NK-92 (cell line): ENCODE results near the gene BTBD9.

Experiments used
- DNase-seq: peaks from one replicate; lab custom pipeline; 2025; ENCODE audit not compliant: unreplicated experiment; lab: John Stamatoyannopoulos, UW

Gene BTBD9

GRCh38 chr6:38391626-38392579, 247.8 kb downstream of the BTBD9 start:
- no peak for DNase-seq

DNA sequence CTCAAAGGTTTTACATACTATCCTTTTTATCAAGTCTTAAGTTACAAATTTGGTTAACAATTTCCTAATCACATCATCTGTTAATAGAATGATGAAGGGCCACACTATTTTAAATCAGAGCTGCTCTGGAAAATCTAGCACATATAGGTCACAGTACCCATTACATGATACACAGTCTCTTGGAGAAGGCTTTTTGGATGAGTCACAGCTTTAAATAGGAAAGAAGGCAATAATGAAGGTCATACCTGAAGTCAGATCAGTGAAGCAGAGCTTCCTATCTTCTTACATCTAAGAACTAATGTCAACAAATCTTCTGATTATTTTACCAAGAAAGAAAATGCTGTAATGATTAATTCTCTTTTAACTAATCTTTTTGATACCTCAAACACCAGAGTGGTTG, 248.5 kb downstream of the BTBD9 start:
- DNase-seq = no peak

DNA sequence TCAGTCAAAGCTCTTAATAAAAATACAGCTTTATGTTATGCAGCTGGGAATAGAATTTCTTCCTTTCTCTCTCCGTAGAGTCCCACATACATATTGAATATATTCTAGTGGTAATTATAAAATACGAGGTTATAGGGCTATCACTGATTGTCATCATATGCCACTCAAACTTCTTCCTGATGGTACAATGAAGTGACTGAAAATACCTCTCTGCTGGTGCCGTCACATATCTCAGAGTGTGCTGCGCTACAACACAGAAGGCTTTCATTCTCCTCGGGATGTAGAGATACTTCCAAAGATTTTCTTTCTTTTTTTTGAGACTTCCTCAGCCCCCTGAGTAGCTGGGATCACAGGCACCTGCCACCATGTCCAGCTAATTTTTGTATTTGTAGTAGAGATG, 249.9 kb downstream of the BTBD9 start:
- DNase-seq = no peak

DNA sequence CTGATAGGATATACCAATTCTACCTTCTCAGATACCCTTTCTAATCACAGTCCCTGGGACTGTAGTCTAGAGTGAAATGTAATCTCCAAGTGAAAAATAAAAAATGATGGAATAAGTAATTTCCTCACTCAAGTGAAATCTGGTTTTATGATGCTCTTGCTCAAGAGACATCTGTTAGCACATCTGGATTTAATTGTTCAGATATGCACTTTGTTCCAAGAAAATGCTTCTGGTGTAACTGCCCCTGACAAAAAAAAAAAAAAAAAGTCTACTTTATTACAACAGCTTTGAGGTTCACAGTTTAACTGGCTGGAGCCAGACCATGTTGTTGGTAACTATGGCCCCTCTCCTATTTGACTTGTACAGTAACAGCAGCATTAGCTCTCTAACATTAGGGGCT, 251.8 kb downstream of the BTBD9 start:
- no peak for DNase-seq

DNA sequence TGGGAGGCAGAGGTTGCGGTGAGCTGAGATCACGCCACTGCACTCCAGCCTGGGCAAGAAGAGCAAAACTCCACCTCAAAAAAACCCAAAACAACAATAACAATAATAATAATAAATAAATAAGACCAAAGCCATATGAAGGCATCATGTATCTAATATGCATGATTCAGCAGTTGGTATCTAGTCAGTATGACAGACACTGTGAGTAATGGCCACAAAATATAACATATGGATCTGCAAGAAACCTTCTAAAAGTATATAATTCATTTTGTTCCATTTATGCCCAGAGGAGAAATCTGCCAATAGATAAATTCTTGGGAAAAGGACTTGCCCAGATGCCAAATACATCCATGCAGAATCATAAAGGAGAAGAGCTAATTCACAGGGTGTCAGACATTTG, 252.3 kb downstream of the BTBD9 start:
- DNase-seq = no peak

GRCh38 chr6:38378801-38379200, 260.9 kb downstream of the BTBD9 start:
- DNase-seq = no peak

DNA sequence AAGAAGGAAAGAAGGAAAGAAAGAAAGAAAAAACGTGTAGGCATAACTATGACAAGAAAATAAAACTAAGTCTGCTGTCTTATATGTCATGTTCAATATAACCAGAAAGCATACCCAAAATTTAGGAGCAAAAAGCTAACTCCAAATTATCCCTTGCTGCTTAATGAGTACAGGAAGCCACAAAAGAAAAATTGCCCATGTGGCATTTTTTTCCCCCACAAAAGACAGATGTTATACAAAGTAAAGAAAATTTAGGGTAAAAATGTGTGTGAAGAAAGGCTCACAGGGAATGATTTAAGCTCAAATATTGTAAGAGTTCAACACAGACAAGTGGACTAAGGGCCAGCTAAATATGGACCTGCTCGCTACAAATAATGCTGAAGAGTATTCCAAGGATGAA, 263.8 kb downstream of the BTBD9 start:
- DNase-seq = no peak

DNA sequence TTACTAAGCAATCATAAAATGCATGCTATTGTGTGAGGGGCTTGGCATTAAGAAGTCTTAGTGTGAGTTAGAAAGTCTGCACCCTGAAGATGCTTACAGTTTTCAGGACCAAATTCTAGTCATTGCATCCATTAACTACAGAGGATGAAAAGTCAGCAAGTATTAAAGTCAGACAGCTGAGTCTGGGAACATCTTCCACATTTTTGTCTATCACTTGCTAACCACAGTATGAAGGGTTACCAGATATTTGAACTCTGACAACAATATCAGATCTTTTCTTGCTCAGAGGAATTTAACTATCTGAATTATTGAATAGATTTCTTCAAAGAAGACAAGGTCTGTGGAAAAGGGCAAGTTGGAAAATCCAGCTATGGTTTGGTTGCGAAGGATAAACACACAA, 264.4 kb downstream of the BTBD9 start:
- no peak for DNase-seq

DNA sequence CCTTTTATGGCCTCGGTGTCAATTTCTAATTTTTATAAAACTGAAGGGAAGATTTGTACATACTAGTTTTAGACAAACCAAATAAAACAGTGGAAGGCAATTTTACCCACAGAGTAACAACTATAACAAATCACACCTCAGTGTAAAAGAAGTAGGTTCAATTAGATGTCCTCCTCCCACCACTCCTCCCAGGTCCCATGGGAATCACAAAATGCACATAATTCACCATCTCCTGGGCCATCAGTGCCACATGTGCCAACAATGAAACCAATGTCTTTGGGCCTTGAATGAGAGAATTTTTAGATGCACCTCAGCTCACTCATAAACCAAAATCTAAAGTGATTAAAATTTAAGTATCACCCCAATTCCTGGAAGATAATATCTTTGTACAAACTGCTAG, 267.8 kb downstream of the BTBD9 start:
- no peak for DNase-seq

GRCh38 chr6:38370653-38371601, 268.8 kb downstream of the BTBD9 start:
- DNase-seq = no peak

- DNase-seq = no peak
These were observed 272.5 kb downstream of the BTBD9 start for GRCh38 chr6:38367231-38367630.

DNA sequence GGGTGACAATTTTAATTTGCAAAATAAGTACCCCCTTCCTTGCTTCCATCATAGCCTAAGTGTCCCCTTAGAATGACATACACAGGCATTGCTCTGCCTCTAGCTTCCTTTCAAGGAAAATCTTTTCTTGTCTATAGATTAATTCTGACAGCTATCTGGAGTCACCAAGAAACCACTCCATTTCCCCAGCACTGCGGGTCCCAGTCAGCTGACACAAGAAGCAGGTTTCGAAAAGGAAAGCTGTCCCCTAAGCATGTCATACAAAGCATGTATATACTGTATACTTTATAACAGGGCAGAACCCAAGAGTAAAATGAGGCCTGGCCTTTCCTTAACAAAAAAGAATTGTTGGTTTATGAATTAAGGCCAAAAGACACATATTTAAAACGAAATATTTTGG, 273.5 kb downstream of the BTBD9 start:
- DNase-seq = no peak

DNA sequence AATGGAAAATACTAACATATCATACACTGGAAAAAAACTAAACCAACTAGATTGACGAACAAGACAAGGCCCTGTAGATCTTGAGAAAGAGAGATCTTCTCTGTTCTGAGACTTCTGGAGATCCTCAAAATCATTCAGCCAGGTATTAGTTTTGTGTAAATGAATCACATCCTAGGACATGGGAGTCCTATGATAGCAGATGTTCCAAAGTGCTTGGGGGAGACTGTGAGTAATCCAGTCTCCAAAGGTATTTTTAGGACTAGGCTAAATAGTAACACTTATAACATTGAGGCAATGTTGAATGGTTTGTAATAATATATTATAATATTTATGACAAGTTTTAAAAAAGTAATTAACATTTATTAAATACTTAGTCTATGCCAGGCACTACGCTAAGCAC, 275.0 kb downstream of the BTBD9 start:
- no peak for DNase-seq

GRCh38 chr6:38364127-38364526, 275.6 kb downstream of the BTBD9 start:
- DNase-seq = no peak

GRCh38 chr6:38355519-38355918, 284.2 kb downstream of the BTBD9 start:
- no peak for DNase-seq

GRCh38 chr6:38354905-38355304, 284.8 kb downstream of the BTBD9 start:
- DNase-seq = no peak

GRCh38 chr6:38354037-38354381, 285.7 kb downstream of the BTBD9 start:
- DNase-seq = no peak

GRCh38 chr6:38353310-38354036, 286.3 kb downstream of the BTBD9 start:
- DNase-seq = no peak

DNA sequence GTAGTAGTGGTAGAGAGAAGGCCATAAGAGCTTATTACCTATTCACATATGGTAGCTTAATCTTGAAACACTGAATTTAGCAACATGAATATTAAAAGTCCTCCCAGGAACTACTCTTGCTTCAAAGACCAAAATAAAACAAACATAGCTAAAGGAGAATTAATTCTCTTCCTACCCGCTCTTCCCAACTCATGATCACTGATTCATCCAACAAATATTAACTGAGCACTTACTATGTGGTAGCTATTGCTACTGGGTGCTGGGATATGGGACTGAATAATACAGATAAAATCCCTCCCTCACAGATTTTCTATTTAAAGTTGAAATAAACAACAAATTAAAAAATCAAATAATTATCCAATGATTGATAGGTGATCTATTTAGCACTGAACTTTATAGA, 287.1 kb downstream of the BTBD9 start:
- no peak for DNase-seq

DNA sequence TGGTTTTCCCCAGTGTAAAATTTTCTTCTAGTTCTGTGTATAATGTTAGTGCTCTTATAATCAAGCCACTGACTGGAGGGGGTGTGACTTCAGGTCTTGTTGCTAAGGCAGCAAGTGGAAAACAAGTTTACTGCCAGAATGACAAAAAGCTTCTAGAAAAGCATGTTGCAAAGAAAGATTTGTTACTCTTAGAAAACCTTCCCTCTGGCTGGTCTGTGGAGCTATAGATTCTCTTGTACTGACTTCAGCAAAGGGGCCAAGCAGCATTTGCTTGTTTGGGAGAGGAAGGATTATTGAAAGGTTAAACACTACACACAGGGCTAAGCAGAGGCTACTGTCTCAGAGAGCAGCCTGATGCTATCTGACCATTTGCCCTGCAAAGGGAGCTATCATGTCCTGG, 288.8 kb downstream of the BTBD9 start:
- DNase-seq = no peak

- no peak for DNase-seq
These were observed 289.5 kb downstream of the BTBD9 start for GRCh38 chr6:38350220-38350619.
